Stimulated activated memory B cell treated with anti-CD40 and anti-IgM and Interleukin-4, amounts not matched to agents 10 μg/mL and 1 μg/mL and 100 μg/mL, for 72 hours (primary cell): ENCODE measurements around the gene DNER.
"Not testable (repeated sequence)": the region's sequence is repeated elsewhere in the genome, so short reads cannot be mapped to it uniquely, and the experiment has no call there.

ENCODE experiments used
- ATAC-seq: fragments of 150-1000 bp; cut with Tn5 transposase; 2 replicates; pipeline ENCODE4 v1.10.0; 2021
- H3K27ac Mint-ChIP-seq: one replicate; pipeline ENCODE4 v1.8.0; 2022; ENCODE audit warnings: mild to moderate bottlenecking, mixed read lengths
- H3K27me3 Mint-ChIP-seq: one replicate; pipeline ENCODE4 v1.8.0; 2022; ENCODE audit warnings: mixed read lengths
- H3K36me3 Mint-ChIP-seq: one replicate; pipeline ENCODE4 v1.8.0; 2022; ENCODE audit warnings: mixed read lengths
- H3K4me1 Mint-ChIP-seq: one replicate; pipeline ENCODE4 v1.8.0; 2022; ENCODE audit warnings: mixed read lengths
- H3K4me3 Mint-ChIP-seq: one replicate; pipeline ENCODE4 v1.8.0; 2022; ENCODE audit warnings: mild to moderate bottlenecking, moderate library complexity, mixed read lengths
- H3K9me3 Mint-ChIP-seq: one replicate; pipeline ENCODE4 v1.8.0; 2022; ENCODE audit warnings: mixed read lengths

DNER gene

GRCh38 chr2:229693845-229694244 is 20.5 kb downstream of the DNER start:
- H3K4me1 Mint-ChIP-seq, H3K36me3 Mint-ChIP-seq, ATAC-seq, H3K4me3 Mint-ChIP-seq, H3K27ac Mint-ChIP-seq, H3K9me3 Mint-ChIP-seq: not testable (repeated sequence)
- H3K27me3 Mint-ChIP-seq = peaks cover 28% of the 10 kb centered on the region

- no peaks in the 10 kb centered on the region for H3K9me3 Mint-ChIP-seq
- no peak overlapping the region for H3K4me3 Mint-ChIP-seq
- no peak for ATAC-seq
- no peak overlapping the region for H3K27ac Mint-ChIP-seq
- peaks cover 29% of the 10 kb centered on the region for H3K27me3 Mint-ChIP-seq
- H3K36me3 Mint-ChIP-seq = no peaks in the 10 kb centered on the region
- H3K4me1 Mint-ChIP-seq = no peaks in the 10 kb centered on the region
Observed at GRCh38 chr2:229691631-229692030, 22.7 kb downstream of the DNER start.

- ATAC-seq = no peak
- Mint-ChIP-seq H3K27ac (no peak overlapping the region), H3K4me3 (no peak overlapping the region), H3K9me3 (peaks cover 3% of the 10 kb centered on the region), H3K4me1 (no peaks in the 10 kb centered on the region), H3K36me3 (no peaks in the 10 kb centered on the region), H3K27me3 (peaks cover 33% of the 10 kb centered on the region)
Observed at GRCh38 chr2:229689307-229689839, 25.0 kb downstream of the DNER start.

GRCh38 chr2:229688141-229688540 is 26.2 kb downstream of the DNER start:
- Mint-ChIP-seq H3K27ac (no peak overlapping the region), H3K9me3 (peaks cover 3% of the 10 kb centered on the region), H3K27me3 (peaks cover 39% of the 10 kb centered on the region), H3K4me1 (no peaks in the 10 kb centered on the region), H3K36me3 (no peaks in the 10 kb centered on the region), H3K4me3 (no peak overlapping the region)
- ATAC-seq = no peak

DNA sequence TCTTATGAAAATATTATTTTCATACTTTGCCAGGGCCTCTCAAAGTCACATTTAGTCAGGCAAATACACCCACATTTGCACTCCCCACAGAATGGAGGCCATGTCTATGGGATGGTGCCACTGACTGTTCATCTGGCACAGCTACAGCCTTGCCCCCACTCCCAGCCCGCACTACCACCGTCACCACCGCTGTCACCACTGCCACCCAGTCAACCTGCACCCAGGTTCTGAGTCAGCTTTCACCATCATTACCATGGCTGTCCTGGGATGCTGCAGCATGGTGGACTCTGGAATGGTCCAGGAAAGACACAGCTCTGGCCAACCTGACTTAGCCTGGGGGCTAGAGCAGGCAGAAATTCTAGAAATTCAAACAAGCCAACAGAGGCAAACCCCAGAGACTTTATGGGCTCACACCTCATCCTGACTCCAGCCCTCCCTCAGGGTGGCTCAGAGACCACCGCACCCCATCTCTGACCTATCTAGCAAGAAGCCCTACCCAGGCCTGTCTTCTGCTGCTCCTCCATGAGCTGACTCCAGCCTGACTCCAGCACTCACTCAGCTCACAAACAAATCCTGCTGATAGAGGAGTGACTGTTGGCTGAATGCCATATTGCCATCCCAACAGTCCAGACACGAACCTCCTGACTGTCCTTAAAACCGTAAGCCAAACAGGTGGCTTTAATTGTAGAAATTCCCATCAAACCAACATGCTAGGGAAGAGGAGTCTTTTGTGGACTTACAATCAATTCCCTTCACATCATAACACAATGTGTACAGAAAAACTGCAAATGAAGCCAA is 28.0 kb downstream of the DNER start:
- no peaks in the 10 kb centered on the region for H3K4me1 Mint-ChIP-seq
- ATAC-seq = no peak
- peaks cover 3% of the 10 kb centered on the region for H3K9me3 Mint-ChIP-seq
- H3K27ac Mint-ChIP-seq = no peak overlapping the region
- H3K4me3 Mint-ChIP-seq = no peak overlapping the region
- H3K27me3 Mint-ChIP-seq = peaks cover 48% of the 10 kb centered on the region
- no peaks in the 10 kb centered on the region for H3K36me3 Mint-ChIP-seq

DNA sequence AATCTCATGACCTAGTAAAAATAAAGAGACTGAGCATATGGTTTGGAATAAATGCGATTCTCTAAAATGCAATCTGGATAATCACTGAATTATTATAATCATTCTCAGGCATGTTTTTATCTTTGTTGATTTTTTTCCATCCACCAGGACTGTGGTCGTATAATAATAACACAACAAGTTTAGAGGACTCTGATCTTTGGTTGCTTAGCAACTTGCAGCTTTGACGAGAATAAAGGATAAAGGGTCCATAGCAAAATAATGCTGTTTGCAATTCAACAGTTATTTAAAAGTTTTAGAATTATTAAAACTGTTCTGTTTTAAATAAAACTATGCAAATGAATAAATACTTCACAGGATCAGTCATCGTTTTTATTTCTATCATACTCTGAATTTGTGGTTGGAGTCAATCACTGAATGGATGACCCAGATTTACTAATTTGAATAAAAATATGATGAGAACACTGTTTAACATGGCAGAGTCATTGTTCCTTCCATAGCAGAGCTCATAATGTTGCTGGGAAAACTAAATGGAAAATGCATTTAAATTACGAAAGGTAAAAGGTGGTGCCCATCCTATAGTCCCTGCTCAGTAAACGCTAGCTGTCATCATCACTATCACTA is 29.3 kb downstream of the DNER start:
- H3K4me1 Mint-ChIP-seq = no peaks in the 10 kb centered on the region
- ATAC-seq = no peak
- H3K9me3 Mint-ChIP-seq = peaks cover 3% of the 10 kb centered on the region
- H3K27me3 Mint-ChIP-seq = peaks cover 52% of the 10 kb centered on the region
- H3K36me3 Mint-ChIP-seq = no peaks in the 10 kb centered on the region
- no peak overlapping the region for H3K27ac Mint-ChIP-seq
- H3K4me3 Mint-ChIP-seq = no peak overlapping the region

DNA sequence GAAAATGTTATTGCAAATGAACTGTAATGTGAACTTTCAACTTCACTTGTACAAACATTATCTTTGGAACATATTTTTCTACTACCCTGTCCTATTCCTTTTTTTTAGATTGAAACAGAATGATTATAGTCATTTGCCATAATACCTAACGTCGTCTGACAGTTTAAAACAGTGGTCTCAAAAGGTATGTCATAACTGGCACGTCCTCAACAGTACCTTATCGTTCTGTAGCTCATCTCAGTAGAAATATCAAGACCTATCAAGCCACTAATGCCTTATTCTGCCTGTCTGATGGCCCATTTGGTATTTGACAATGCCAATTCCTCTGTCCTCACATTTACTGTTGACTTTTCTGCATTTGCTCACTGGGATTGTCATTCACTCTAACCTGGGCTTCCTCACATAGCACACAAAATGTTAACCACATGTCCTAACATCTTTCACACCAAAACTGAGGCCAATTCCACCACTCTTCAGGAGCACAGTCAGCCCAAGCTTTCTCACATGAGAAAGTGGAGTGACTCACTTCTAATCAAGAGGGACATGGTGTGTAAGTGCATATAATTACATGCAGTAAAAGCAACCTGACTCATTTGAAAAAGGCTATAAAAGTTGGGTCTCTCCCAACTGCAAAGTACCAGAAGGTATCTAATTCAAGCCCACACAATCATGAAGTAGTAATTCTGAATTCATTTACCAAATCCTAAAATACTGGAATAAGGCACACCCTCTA is 34.8 kb downstream of the DNER start:
- ATAC-seq = no peak
- no peaks in the 10 kb centered on the region for H3K4me1 Mint-ChIP-seq

DNA sequence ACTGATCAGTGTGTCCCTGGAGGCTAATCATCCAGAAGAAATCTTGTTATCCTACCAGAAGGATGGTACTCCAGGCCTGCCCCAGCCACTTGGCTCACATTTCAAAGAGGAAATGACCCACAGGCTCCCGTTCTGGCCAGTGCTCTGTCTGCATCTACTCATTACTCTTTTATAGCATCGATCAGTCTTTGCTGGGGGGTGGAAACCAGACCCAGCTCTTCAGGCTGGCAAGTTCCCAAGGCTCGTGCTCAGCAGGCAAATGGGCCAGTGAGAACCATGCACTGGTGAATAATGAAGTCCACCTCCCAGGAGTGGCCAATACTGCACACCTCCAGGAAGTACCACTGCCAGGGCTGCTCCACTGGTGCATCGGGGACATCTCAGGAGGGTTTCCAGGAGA is 38.8 kb downstream of the DNER start:
- Mint-ChIP-seq H3K27ac (no peak overlapping the region), H3K4me3 (no peak overlapping the region), H3K9me3 (no peaks in the 10 kb centered on the region), H3K36me3 (no peaks in the 10 kb centered on the region), H3K4me1 (no peaks in the 10 kb centered on the region), H3K27me3 (peaks cover 61% of the 10 kb centered on the region)
- ATAC-seq = no peak

More for the DNA sequence above, 34.8 kb downstream of the DNER start:
- Mint-ChIP-seq H3K36me3 (no peaks in the 10 kb centered on the region), H3K27me3 (peaks cover 48% of the 10 kb centered on the region), H3K4me3 (no peak overlapping the region), H3K9me3 (no peaks in the 10 kb centered on the region), H3K27ac (no peak overlapping the region)

GRCh38 chr2:229674830-229675530 is 39.4 kb downstream of the DNER start:
- Mint-ChIP-seq H3K27ac (no peak overlapping the region), H3K27me3 (peaks cover 61% of the 10 kb centered on the region), H3K9me3 (no peaks in the 10 kb centered on the region), H3K4me1 (no peaks in the 10 kb centered on the region), H3K4me3 (no peak overlapping the region), H3K36me3 (no peaks in the 10 kb centered on the region)
- ATAC-seq = no peak

DNA sequence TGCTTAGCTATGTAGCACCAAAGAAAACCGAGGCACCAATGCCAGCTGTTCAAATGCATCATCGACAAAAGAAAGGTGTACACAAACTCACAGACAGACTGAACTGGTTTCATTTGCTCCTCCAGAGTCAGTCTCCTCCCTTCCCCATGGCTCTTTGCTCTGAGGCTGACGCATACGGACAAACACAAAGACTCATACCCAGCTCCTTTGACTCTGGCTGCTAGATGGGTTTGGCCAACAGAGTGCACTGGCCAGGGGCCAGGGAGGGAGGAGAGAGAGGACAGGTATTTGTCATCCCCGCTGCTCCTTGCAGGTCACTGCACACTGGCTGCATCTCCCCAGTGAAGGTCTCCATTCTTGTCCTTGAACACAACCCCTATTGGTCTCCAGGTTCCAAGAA is 40.7 kb downstream of the DNER start:
- ATAC-seq = no peak
- no peaks in the 10 kb centered on the region for H3K36me3 Mint-ChIP-seq
- H3K4me1 Mint-ChIP-seq = no peaks in the 10 kb centered on the region
- H3K27me3 Mint-ChIP-seq = peaks cover 58% of the 10 kb centered on the region
- H3K9me3 Mint-ChIP-seq = no peaks in the 10 kb centered on the region
- H3K27ac Mint-ChIP-seq = no peak overlapping the region
- no peak overlapping the region for H3K4me3 Mint-ChIP-seq

DNA sequence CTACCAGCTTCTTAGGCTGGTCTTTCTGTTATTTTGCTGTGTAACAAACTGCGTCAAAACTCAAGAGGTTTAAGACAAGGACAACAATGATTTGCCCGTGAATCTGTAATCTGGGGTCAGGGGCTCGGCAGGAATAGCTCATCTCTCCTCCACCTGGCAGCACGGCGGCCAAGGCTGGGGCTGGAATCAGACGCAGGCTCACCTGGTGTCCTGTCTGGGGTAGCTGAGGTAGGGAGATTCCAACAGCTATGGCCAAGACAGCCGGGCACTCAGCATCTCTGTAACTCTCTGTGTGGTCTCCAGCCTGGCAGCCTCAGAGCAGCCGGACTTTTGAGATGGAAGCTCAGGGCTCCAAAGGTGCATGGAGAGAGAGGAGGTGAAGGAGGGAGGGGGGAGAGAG is 42.3 kb downstream of the DNER start:
- no peak for ATAC-seq

GRCh38 chr2:229669841-229670240 is 44.5 kb downstream of the DNER start:
- Mint-ChIP-seq H3K4me3 (no peak overlapping the region), H3K27me3 (peaks cover 35% of the 10 kb centered on the region), H3K4me1 (no peaks in the 10 kb centered on the region), H3K27ac (no peak overlapping the region), H3K9me3 (no peaks in the 10 kb centered on the region), H3K36me3 (no peaks in the 10 kb centered on the region)
- no peak for ATAC-seq

More for the DNA sequence above, 42.3 kb downstream of the DNER start:
- H3K27me3 Mint-ChIP-seq = peaks cover 42% of the 10 kb centered on the region
- H3K36me3 Mint-ChIP-seq = no peaks in the 10 kb centered on the region
- H3K4me1 Mint-ChIP-seq = no peaks in the 10 kb centered on the region
- H3K9me3 Mint-ChIP-seq = no peaks in the 10 kb centered on the region
- no peak overlapping the region for H3K27ac Mint-ChIP-seq
- H3K4me3 Mint-ChIP-seq = no peak overlapping the region

- ATAC-seq = no peak
- H3K9me3 Mint-ChIP-seq = no peaks in the 10 kb centered on the region
- peaks cover 17% of the 10 kb centered on the region for H3K27me3 Mint-ChIP-seq
- no peak overlapping the region for H3K4me3 Mint-ChIP-seq
- H3K4me1 Mint-ChIP-seq = no peaks in the 10 kb centered on the region
- H3K36me3 Mint-ChIP-seq = no peaks in the 10 kb centered on the region
- no peak overlapping the region for H3K27ac Mint-ChIP-seq
Observed at GRCh38 chr2:229666811-229667210, 47.5 kb downstream of the DNER start.

DNA sequence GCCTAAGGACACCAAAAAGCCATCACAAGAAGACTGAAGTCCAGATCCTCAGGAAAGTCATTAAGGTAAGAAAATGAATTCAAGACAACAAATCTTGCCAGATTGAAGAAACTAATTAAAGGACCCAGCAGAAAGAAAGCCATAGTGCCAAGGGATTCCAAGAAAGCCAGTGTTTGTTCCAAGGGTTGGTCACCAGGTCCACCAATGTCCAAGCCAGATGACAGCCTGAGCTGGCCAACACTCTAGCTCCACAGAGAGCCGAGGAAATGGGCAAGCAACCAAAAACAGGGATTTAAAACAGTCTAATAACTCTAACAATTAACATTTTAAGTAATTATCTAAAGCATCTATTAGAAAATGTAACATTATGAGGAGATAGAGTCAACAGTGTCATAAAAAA is 49.2 kb downstream of the DNER start:
- H3K27me3 Mint-ChIP-seq = peaks cover 17% of the 10 kb centered on the region
- peaks cover 5% of the 10 kb centered on the region for H3K4me1 Mint-ChIP-seq
- no peak for ATAC-seq
- no peak overlapping the region for H3K4me3 Mint-ChIP-seq
- H3K9me3 Mint-ChIP-seq = peaks cover 2% of the 10 kb centered on the region
- no peaks in the 10 kb centered on the region for H3K36me3 Mint-ChIP-seq
- H3K27ac Mint-ChIP-seq = no peak overlapping the region

DNA sequence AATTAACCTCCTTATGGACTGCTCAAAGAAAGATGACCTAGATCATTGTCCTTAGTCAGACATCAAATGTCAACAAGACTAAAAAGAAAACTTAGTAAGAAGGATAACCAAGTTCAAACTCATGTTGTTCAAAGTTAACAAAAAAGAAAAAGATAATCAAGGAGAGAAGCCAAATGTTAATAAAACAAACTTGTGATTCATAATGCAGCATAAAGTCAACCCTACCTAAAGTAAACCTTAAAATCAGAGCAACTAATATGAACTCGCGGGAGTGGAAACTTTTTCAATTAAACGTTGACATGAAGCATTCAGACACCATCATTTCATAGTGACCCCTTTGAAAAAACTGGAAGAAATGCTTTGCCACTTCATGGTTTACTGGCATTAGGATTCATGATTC is 52.9 kb downstream of the DNER start:
- H3K36me3 Mint-ChIP-seq = no peaks in the 10 kb centered on the region
- ATAC-seq = no peak
- H3K9me3 Mint-ChIP-seq = peaks cover 2% of the 10 kb centered on the region
- peaks cover 17% of the 10 kb centered on the region for H3K27me3 Mint-ChIP-seq
- H3K4me1 Mint-ChIP-seq = peaks cover 6% of the 10 kb centered on the region
- H3K4me3 Mint-ChIP-seq = no peak overlapping the region
- no peak overlapping the region for H3K27ac Mint-ChIP-seq
